Endothelial cell of umbilical vein (primary cell): ENCODE measurements around the gene CTNNA2. TPM values are rescaled to one million over a fixed set of nuclear protein-coding genes. Genes with fewer than 3 reads are reported as not detected.

Experiments
- BruUV-seq: library from RNA; stranded (reverse); fragments of 400-500 nt; replicated peaks from 2 replicates; lab custom pipeline; 2021; lab: Mats Ljungman, UMichigan
- CTCF ChIA-PET: fragments of 300-600, 350-600 bp; sonication (Branson Sonifier 250); formaldehyde crosslinking; loops from one replicate; lab custom pipeline; 2021; ENCODE audit warnings: antibody characterized with exemption, inconsistent platforms; lab: Charles Lee
- POLR2A ChIA-PET: fragments of 300-600, 350-600 bp; sonication (Branson Sonifier 250); formaldehyde crosslinking; loops from one replicate; lab custom pipeline; 2021; ENCODE audit warnings: antibody characterized with exemption, inconsistent platforms; lab: Charles Lee
- DNase-seq: peaks from one replicate; pipeline ENCODE4 v3.0.0-alpha.2; 2011; ENCODE audit warnings: low read depth, low spot score
- FAIRE-seq: peaks from 2 replicates; lab custom pipeline; 2011; peaks lifted over from hg19 to GRCh38; lab: Jason Lieb, UNC
- H2AFZ ChIP-seq: 2 replicates; pipeline ENCODE4 v1.6.0; 2012; ENCODE audit warnings: low read depth, low read length, control low read depth, inconsistent platforms
- H3K27ac ChIP-seq: 2 replicates; pipeline ENCODE4 v1.5.1; 2011; ENCODE audit warnings: low read depth, mild to moderate bottlenecking, control low read depth, low read length, moderate library complexity; ENCODE audit not compliant: insufficient read depth
- H3K27me3 ChIP-seq, 2 experiments: 2 replicates each; pipeline versions ENCODE4 v1.6.0 to v1.6.1; 2011; ENCODE audit warnings: low read length in 2 of 2, mixed read lengths in 1 of 2; ENCODE audit not compliant: control insufficient read depth in 2 of 2, insufficient read depth in 2 of 2
- H3K36me3 ChIP-seq, 2 experiments: 2 replicates in 1 of 2; 3 replicates in 1 of 2; pipeline ENCODE4 v1.5.1; 2011; ENCODE audit warnings: low read length in 2 of 2, mild to moderate bottlenecking in 1 of 2, moderate library complexity in 1 of 2; ENCODE audit not compliant: control insufficient read depth in 2 of 2, insufficient read depth in 2 of 2; ENCODE audit errors: extremely low read depth in 1 of 2
- H3K4me1 ChIP-seq: 3 replicates; pipeline ENCODE4 v1.5.1; 2011; ENCODE audit warnings: mild to moderate bottlenecking, low read length; ENCODE audit not compliant: control insufficient read depth, insufficient read depth; ENCODE audit errors: extremely low read depth
- H3K4me2 ChIP-seq: 2 replicates; pipeline ENCODE4 v1.6.1; 2011; ENCODE audit warnings: low read length, control low read depth, mixed read lengths; ENCODE audit not compliant: insufficient read depth
- H3K4me3 ChIP-seq, 3 experiments: fragments of 200-600 bp in 1 of 3; sonication (generic), shearing (Covaris generic) in 1 of 3; replicated peaks in 1 of 3; 2 replicates each; pipeline ENCODE4 v1.5.1; 2011 to 2016; ENCODE audit warnings: control low read depth in 3 of 3, low read length in 3 of 3, mild to moderate bottlenecking in 2 of 3, inconsistent platforms in 1 of 3, low read depth in 1 of 3, moderate library complexity in 1 of 3; ENCODE audit not compliant: insufficient read depth in 1 of 3
- H3K79me2 ChIP-seq: 2 replicates; pipeline ENCODE4 v1.6.0; 2012; ENCODE audit warnings: low read length, inconsistent platforms; ENCODE audit not compliant: control insufficient read depth, insufficient read depth
- H3K9ac ChIP-seq: replicated peaks from 2 replicates; pipeline ENCODE3; 2011; ENCODE audit warnings: low read length, control low read depth; ENCODE audit not compliant: insufficient read depth; ENCODE audit errors: extremely low read depth
- H3K9me1 ChIP-seq: replicated peaks from 3 replicates; pipeline ENCODE4 v1.6.0; 2011; ENCODE audit warnings: mild to moderate bottlenecking, low read length; ENCODE audit not compliant: control insufficient read depth, insufficient read depth; ENCODE audit errors: extremely low read depth
- H3K9me3 ChIP-seq: replicated peaks from 2 replicates; pipeline ENCODE4 v1.5.1; 2012; ENCODE audit warnings: low read length, inconsistent platforms; ENCODE audit not compliant: control insufficient read depth, insufficient read depth
- H4K20me1 ChIP-seq: replicated peaks from 2 replicates; pipeline ENCODE3; 2011; ENCODE audit warnings: mild to moderate bottlenecking, low read length; ENCODE audit not compliant: control insufficient read depth, insufficient read depth; ENCODE audit errors: extremely low read depth
- CTCF ChIP-seq, 2 donors: IDR thresholded peaks; 1 replicate in 1 of 2; 2 replicates in 1 of 2; pipeline ENCODE4 v1.5.1; 2011; ENCODE audit warnings: low read length in 2 of 2, mild to moderate bottlenecking in 2 of 2, moderate library complexity in 2 of 2, control low read depth in 1 of 2, inconsistent platforms in 1 of 2, low read depth in 1 of 2; ENCODE audit not compliant: insufficient read depth in 1 of 2; ENCODE audit errors: extremely low read depth in 1 of 2
- EZH2 ChIP-seq: IDR thresholded peaks from 2 replicates; pipeline ENCODE4 v1.6.1; 2012; ENCODE audit warnings: borderline replicate concordance, low read depth, mild to moderate bottlenecking, moderate library complexity, low read length, inconsistent platforms; ENCODE audit not compliant: severe bottlenecking
- FOS ChIP-seq: IDR thresholded peaks from 2 replicates; pipeline ENCODE4 v1.6.1; 2011; ENCODE audit warnings: mild to moderate bottlenecking, low read length, moderate library complexity, borderline replicate concordance; ENCODE audit not compliant: insufficient read depth
- GATA2 ChIP-seq: IDR thresholded peaks from 2 replicates; pipeline ENCODE4 v1.7.0; 2011; ENCODE audit warnings: low read depth, mild to moderate bottlenecking, moderate library complexity, mixed read lengths, low read length; ENCODE audit not compliant: insufficient read length, insufficient read depth
- JUN ChIP-seq: IDR thresholded peaks from 2 replicates; pipeline ENCODE4 v1.6.1; 2011; ENCODE audit warnings: borderline replicate concordance, low read depth; ENCODE audit not compliant: insufficient read length, insufficient read depth
- MAX ChIP-seq: IDR thresholded peaks from 2 replicates; pipeline ENCODE4 v1.6.1; 2011; ENCODE audit not compliant: insufficient read depth, insufficient read length
- MYC ChIP-seq: IDR thresholded peaks from one replicate; pipeline ENCODE4 v1.6.1; 2011; ENCODE audit warnings: mild to moderate bottlenecking, low read depth, low read length
- POLR2A ChIP-seq: IDR thresholded peaks from 2 replicates; pipeline ENCODE4 v1.6.1; 2012; ENCODE audit warnings: low read depth, mild to moderate bottlenecking, control low read depth, low read length
- POLR2AphosphoS5 ChIP-seq: IDR thresholded peaks from 2 replicates; pipeline ENCODE4 v1.6.1; 2012; ENCODE audit warnings: low read depth, mild to moderate bottlenecking, control low read depth, low read length, moderate library complexity; ENCODE audit not compliant: insufficient read depth
- dilution Hi-C: fragments of 300-500 bp; cut with MboI; formaldehyde crosslinking; loops from one replicate; pipeline ENCODE4 v1.15.0; 2019; ENCODE audit warnings: low sequenced_read_pairs; ENCODE audit not compliant: extremely low pct_ligation_motif_present
- intact Hi-C: fragments of 100-400 bp; cut with micrococcal nuclease; formaldehyde crosslinking; loops from one replicate; pipeline ENCODE4 v1.10.0; 2022
- polyA plus RNA-seq, 4 experiments: library from polyadenylated mRNA; depleted of rRNA in 3 of 4; stranded (reverse) in 3 of 4; unstranded in 1 of 4; fragments of >200 nt; gene quantifications; 2 replicates each; pipeline versions ENCODE4 v1.2.1 to v1.2.3, GENCODE V29; 2011 to 2012; ENCODE audit warnings: missing spikeins in 1 of 4
- total RNA-seq: library from RNA; stranded (reverse); gene quantifications from 2 replicates; pipeline ENCODE4 v1.2.3, GENCODE V29; 2021

Gene CTNNA2
- total and polyA plus RNA-seq, 2 donors (not counting 3 experiments of a cell fraction or from before 2014, with no cell fraction given), result not detected

- H3K9me1 ChIP-seq, result no peaks in the 10 kb centered on the region
- POLR2A ChIA-PET, result no interaction called here
- no peak overlapping the region for H2AFZ ChIP-seq
- dilution Hi-C loops, result no loop called here
- H3K9ac ChIP-seq, result no peak overlapping the region
- H3K36me3 ChIP-seq, result no peaks in the 10 kb centered on the region
- H4K20me1 ChIP-seq, result no peaks in the 10 kb centered on the region
- no peak overlapping the region for H3K4me2 ChIP-seq
- CTCF ChIA-PET, result no interaction called here
- H3K4me1 ChIP-seq, result no peaks in the 10 kb centered on the region
- H3K79me2 ChIP-seq, result no peaks in the 10 kb centered on the region
- no peak for TF ChIP-seq MAX
- TF ChIP-seq GATA2, result no peak
- no peak for TF ChIP-seq JUN
- TF ChIP-seq FOS, result no peak
- no peak for TF ChIP-seq POLR2AphosphoS5
- TF ChIP-seq POLR2A, result no peak
- no peak for TF ChIP-seq CTCF (IDR thresholded peaks at IDR 0.05; ENCODE audit: extremely low read depth in 1 of 2, insufficient read depth in 1 of 2, low read depth in 1 of 2, low read length in 2 of 2)
- no peak for TF ChIP-seq EZH2
- TF ChIP-seq MYC, result no peak
- H3K9me3 ChIP-seq, result peaks cover 2% of the 10 kb centered on the region
- H3K27ac ChIP-seq, result no peak overlapping the region
- DNase-seq (no peak), FAIRE-seq (no peak)
- no TSS peak for BruUV-seq
- intact Hi-C loops, result no loop called here
- H3K4me3 ChIP-seq, result no peak overlapping the region
- no peaks in the 10 kb centered on the region for H3K27me3 ChIP-seq
These were observed 42.0 kb downstream of the CTNNA2 start for GRCh38 chr2:79554899-79555298.
